DOHH2 (cell line): ENCODE results near the gene NR3C2.

Experiments
- H3F3A ChIP-seq: fragments of 200-600 bp; sonication (generic), shearing (Covaris generic); 2 replicates; pipeline ENCODE4 v1.6.0; 2016; ENCODE audit warnings: antibody characterized with exemption, mild to moderate bottlenecking; ENCODE audit not compliant: control insufficient read depth, insufficient read depth
- H3K27ac ChIP-seq: fragments of 200-600 bp; sonication (generic); 2 replicates; pipeline ENCODE4 v1.5.1; 2014; ENCODE audit warnings: low read depth, mild to moderate bottlenecking, low read length, moderate library complexity
- H3K27me3 ChIP-seq: fragments of 200-600 bp; sonication (generic); 2 replicates; pipeline ENCODE4 v1.6.1; 2014; ENCODE audit warnings: mild to moderate bottlenecking, low read length, mixed read lengths; ENCODE audit not compliant: control insufficient read depth
- H3K36me3 ChIP-seq: fragments of 200-600 bp; sonication (generic); 2 replicates; pipeline ENCODE4 v1.6.1; 2014; ENCODE audit warnings: mild to moderate bottlenecking, low read length, moderate library complexity, mixed read lengths; ENCODE audit not compliant: control insufficient read depth
- H3K4me1 ChIP-seq: fragments of 200-600 bp; sonication (generic); 2 replicates; pipeline ENCODE4 v1.6.1; 2014; ENCODE audit warnings: mild to moderate bottlenecking, low read length, mixed read lengths; ENCODE audit not compliant: control insufficient read depth
- H3K4me2 ChIP-seq: fragments of 200-600 bp; sonication (generic); 2 replicates; pipeline ENCODE4 v1.6.0; 2014; ENCODE audit warnings: mild to moderate bottlenecking, low read length, moderate library complexity
- H3K4me3 ChIP-seq: fragments of 200-600 bp; sonication (generic); 2 replicates; pipeline ENCODE4 v1.5.1; 2014; ENCODE audit warnings: mild to moderate bottlenecking, low read length, mixed read lengths
- H3K79me2 ChIP-seq: fragments of 200-600 bp; sonication (generic); 2 replicates; pipeline ENCODE4 v1.6.1; 2014; ENCODE audit warnings: mild to moderate bottlenecking, low read length, mixed read lengths; ENCODE audit not compliant: control insufficient read depth
- H3K9me2 ChIP-seq: fragments of 200-600 bp; sonication (generic); replicated peaks from 2 replicates; pipeline ENCODE4 v1.6.1; 2014; ENCODE audit warnings: mild to moderate bottlenecking, low read length, mixed read lengths; ENCODE audit not compliant: control insufficient read depth
- H3K9me3 ChIP-seq: fragments of 200-600 bp; sonication (generic); 2 replicates; pipeline ENCODE4 v1.6.1; 2014; ENCODE audit warnings: antibody characterized with exemption, low read length, mixed read lengths; ENCODE audit not compliant: control insufficient read depth, insufficient read depth
- H4K20me1 ChIP-seq: fragments of 200-600 bp; sonication (generic); 2 replicates; pipeline ENCODE4 v1.6.0; 2014; ENCODE audit warnings: low read depth, mild to moderate bottlenecking, antibody characterized with exemption, low read length, moderate library complexity; ENCODE audit not compliant: control insufficient read depth, insufficient read depth
- CTCF ChIP-seq: fragments of 200-600 bp; sonication (generic); IDR thresholded peaks from one replicate; pipeline ENCODE4 v1.5.1; 2014; ENCODE audit warnings: antibody characterized with exemption, mild to moderate bottlenecking, low read depth, low read length; ENCODE audit not compliant: poor library complexity, severe bottlenecking
- EZH2phosphoT487 ChIP-seq: fragments of 200-600 bp; sonication (generic); IDR thresholded peaks from 2 replicates; pipeline ENCODE4 v1.6.1; 2017; ENCODE audit warnings: borderline replicate concordance, mild to moderate bottlenecking, antibody characterized with exemption, low read length, moderate library complexity, mixed read lengths

The NR3C2 gene

DNA sequence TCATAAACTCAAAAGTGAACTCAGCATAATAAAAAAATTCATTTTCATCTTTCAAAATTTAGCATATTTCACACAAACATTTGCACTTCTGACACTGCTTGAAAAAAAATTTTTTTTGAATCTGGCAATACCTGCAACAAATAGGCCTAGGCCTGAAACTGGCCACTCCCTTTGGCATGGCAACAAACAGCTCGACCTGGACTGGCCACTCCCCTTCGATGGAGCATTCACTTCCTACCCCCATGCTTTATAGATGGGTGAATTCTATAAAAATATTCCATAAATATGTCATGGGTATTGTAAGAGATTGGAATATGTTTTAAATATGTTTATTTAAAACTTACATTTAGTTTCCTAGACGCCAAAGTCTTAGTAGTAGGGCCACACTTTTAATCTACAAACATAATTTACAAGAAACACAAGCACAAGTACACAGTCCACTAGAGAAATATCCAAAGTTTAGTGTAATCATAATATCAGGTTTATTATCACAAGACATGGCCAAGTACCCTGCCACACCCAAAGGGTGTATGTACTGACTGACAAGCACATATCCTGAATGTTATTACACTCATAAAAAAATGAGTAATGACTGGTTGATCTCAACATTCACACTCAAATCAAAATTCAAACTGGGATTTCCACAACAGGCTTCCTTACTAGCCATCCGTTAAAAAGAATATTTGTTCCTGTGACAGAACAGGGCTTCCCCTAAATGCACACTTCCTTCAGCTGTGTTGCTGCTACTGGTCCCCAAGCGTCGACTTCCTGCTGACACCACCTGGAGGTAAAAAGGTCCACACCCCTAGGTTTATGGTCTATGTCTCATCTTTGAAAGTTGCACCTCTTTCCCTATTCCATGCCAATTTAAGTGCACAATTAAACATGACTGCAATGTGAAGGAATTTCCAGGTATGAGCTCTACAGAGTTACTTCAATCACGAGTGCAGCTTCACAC is 271.5 kb downstream of the NR3C2 start:
- Histone ChIP-seq H3K9me2 (no peaks in the 10 kb centered on the region), H3K79me2 (no peaks in the 10 kb centered on the region), H3K27ac (no peak overlapping the region), H3K36me3 (no peaks in the 10 kb centered on the region), H3K4me3 (no peak overlapping the region), H3K27me3 (no peaks in the 10 kb centered on the region), H3K4me1 (no peaks in the 10 kb centered on the region), H4K20me1 (no peaks in the 10 kb centered on the region), H3K4me2 (no peak overlapping the region), H3F3A (no peaks in the 10 kb centered on the region), H3K9me3 (no peaks in the 10 kb centered on the region)
- no peak for TF ChIP-seq EZH2phosphoT487
- no peak for TF ChIP-seq CTCF

- Histone ChIP-seq H3K9me3 (no peaks in the 10 kb centered on the region), H3K4me1 (no peaks in the 10 kb centered on the region), H3K27me3 (no peaks in the 10 kb centered on the region), H3K27ac (no peak overlapping the region), H3K79me2 (no peaks in the 10 kb centered on the region), H3K36me3 (no peaks in the 10 kb centered on the region), H3K9me2 (no peaks in the 10 kb centered on the region), H3F3A (no peaks in the 10 kb centered on the region), H3K4me3 (no peak overlapping the region), H3K4me2 (no peak overlapping the region), H4K20me1 (no peaks in the 10 kb centered on the region)
- TF ChIP-seq EZH2phosphoT487 (no peak), CTCF (no peak)
These were observed 276.1 kb downstream of the NR3C2 start for GRCh38 chr4:148166132-148166591.

DNA sequence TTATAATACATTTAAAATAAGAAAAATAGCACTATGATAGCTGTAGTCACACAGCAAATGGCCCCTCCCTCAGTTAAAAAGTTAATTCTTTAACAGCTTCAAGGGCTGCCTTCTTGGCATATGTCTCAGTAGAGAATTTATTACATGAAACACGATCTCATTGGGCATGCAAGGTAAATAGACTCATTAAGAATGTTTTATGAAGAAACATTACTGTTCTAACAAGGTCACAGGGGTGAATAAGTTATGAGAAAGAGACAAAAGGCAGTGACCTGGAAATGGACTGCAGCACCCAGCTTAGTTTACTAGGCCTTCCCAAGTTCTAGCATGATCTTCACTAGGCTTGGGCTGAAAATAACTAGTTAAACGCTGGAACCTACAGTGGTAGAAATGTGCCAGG is 277.7 kb downstream of the NR3C2 start:
- no peaks in the 10 kb centered on the region for H3K9me3 ChIP-seq
- no peaks in the 10 kb centered on the region for H3K36me3 ChIP-seq
- TF ChIP-seq EZH2phosphoT487, result no peak
- TF ChIP-seq CTCF, result no peak
- no peak overlapping the region for H3K4me3 ChIP-seq
- no peaks in the 10 kb centered on the region for H3K27me3 ChIP-seq
- no peaks in the 10 kb centered on the region for H3K4me1 ChIP-seq
- H3K27ac ChIP-seq, result no peak overlapping the region
- H3K4me2 ChIP-seq, result no peak overlapping the region
- no peaks in the 10 kb centered on the region for H3K9me2 ChIP-seq
- H3F3A ChIP-seq, result no peaks in the 10 kb centered on the region
- no peaks in the 10 kb centered on the region for H3K79me2 ChIP-seq
- no peaks in the 10 kb centered on the region for H4K20me1 ChIP-seq
